PFSK-1 (cell line): ENCODE data around the gene VOPP1.

ENCODE experiments used
- FOXP2 ChIP-seq: optimal IDR thresholded peaks from 2 replicates; pipeline ENCODE3; 2011; ENCODE audit warnings: borderline replicate concordance, control low read depth, inconsistent platforms; ENCODE audit not compliant: insufficient read depth; ENCODE audit errors: extremely low read length, extremely low read depth
- POLR2AphosphoS5 ChIP-seq: IDR thresholded peaks from 2 replicates; pipeline ENCODE4 v1.6.1; 2012; ENCODE audit warnings: low read depth, mild to moderate bottlenecking, control low read depth, low read length, moderate library complexity
- SIN3A ChIP-seq: IDR thresholded peaks from 2 replicates; pipeline ENCODE4 v1.6.1; 2012; ENCODE audit warnings: mild to moderate bottlenecking, low read length, moderate library complexity, borderline replicate concordance; ENCODE audit not compliant: insufficient read depth
- TAF1 ChIP-seq: IDR thresholded peaks from 2 replicates; pipeline ENCODE4 v1.6.1; 2012; ENCODE audit warnings: low read length, control low read depth, borderline replicate concordance; ENCODE audit not compliant: insufficient read depth
- TF ChIP-seq, protein P1 (sequence below), 2 experiments: IDR thresholded peaks; 2 replicates each; pipeline versions ENCODE4 v1.6.1 to v1.8.0; 2011 to 2012; ENCODE audit warnings: low read depth in 2 of 2, low read length in 2 of 2, control low read depth in 1 of 2, inconsistent platforms in 1 of 2, mild to moderate bottlenecking in 1 of 2, moderate library complexity in 1 of 2; ENCODE audit not compliant: insufficient read depth in 1 of 2

The VOPP1 gene

DNA sequence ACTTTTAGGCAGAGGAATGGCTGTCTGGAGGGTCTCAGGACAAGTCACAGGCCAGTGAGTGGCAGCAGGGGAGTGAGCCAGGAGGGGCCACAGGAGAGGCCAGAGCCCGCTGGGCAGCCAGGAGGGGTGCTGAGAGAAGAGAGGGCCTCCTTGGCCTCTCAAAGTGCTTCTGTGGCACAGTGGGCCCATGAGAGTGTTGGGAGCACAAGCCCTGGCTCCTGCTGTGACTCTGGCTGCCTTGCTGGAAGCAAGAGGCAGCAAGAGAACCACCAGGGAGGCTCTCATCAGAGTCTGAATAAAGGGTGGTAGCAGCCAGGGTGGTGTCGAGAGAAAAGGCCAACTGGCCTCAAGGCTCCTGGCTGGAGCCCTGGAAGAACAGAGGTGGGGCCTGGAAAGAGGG is 91.1 kb downstream of the VOPP1 start:
- no peak for TF ChIP-seq SIN3A

DNA sequence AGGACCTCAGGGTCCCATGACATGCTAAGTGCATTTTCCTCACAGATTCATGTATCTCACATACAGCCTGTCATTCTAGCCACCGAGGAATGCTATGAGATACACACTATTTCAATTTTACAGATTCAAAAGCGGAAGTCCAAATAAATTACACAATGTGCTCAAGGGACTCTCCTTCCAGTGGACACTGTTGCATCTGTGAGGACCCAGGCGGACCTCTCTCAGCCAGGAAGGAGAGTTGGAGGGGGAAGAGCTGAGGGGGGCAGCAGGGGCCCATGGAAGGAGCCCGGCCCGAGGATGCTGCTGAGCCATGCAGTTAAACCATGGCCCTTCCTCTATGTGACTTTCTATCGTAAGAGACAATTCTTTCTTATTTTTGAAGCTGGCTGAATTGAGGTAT is 93.6 kb downstream of the VOPP1 start:
- TF ChIP-seq SIN3A (no peak), POLR2AphosphoS5 (no peak), TAF1 (no peak), FOXP2 (no peak)
- TF ChIP-seq, protein P1, sequence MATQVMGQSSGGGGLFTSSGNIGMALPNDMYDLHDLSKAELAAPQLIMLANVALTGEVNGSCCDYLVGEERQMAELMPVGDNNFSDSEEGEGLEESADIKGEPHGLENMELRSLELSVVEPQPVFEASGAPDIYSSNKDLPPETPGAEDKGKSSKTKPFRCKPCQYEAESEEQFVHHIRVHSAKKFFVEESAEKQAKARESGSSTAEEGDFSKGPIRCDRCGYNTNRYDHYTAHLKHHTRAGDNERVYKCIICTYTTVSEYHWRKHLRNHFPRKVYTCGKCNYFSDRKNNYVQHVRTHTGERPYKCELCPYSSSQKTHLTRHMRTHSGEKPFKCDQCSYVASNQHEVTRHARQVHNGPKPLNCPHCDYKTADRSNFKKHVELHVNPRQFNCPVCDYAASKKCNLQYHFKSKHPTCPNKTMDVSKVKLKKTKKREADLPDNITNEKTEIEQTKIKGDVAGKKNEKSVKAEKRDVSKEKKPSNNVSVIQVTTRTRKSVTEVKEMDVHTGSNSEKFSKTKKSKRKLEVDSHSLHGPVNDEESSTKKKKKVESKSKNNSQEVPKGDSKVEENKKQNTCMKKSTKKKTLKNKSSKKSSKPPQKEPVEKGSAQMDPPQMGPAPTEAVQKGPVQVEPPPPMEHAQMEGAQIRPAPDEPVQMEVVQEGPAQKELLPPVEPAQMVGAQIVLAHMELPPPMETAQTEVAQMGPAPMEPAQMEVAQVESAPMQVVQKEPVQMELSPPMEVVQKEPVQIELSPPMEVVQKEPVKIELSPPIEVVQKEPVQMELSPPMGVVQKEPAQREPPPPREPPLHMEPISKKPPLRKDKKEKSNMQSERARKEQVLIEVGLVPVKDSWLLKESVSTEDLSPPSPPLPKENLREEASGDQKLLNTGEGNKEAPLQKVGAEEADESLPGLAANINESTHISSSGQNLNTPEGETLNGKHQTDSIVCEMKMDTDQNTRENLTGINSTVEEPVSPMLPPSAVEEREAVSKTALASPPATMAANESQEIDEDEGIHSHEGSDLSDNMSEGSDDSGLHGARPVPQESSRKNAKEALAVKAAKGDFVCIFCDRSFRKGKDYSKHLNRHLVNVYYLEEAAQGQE (IDR thresholded peaks at IDR 0.05; ENCODE audit: insufficient read depth in 1 of 2, low read depth in 2 of 2, low read length in 2 of 2) = no peak

DNA sequence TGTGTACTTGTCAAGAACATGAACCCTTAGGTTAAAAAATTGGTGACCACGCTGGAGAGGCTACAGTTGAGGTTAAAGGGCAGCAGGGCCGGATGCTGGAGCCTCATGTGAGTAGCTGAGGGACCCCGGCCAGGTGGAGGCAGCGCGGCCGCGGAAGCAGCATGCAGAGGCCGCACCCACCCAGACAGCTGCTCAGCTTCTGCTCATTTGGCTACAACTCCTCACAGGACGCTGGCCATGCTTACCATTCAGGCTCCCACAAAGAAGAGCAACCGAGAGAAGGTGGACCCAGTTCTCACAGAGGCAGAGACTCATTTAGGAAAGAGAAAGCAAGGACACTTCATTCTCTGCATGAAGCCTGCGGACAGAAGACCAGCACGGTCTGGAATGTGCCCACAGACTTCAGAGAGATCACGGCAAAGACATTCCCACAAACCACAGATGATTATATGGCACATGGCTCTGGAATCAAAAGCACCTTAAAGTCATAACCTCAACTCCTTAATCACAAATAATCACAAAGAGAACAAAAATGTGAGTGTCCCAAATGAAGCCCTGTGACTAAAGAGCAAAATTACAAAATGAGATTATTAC is 94.4 kb downstream of the VOPP1 start:
- TF ChIP-seq FOXP2 = no peak
- TF ChIP-seq, protein P1 (IDR thresholded peaks at IDR 0.05; ENCODE audit: insufficient read depth in 1 of 2, low read depth in 2 of 2, low read length in 2 of 2) = no peak
- TF ChIP-seq SIN3A = no peak
- no peak for TF ChIP-seq TAF1
- no peak for TF ChIP-seq POLR2AphosphoS5

DNA sequence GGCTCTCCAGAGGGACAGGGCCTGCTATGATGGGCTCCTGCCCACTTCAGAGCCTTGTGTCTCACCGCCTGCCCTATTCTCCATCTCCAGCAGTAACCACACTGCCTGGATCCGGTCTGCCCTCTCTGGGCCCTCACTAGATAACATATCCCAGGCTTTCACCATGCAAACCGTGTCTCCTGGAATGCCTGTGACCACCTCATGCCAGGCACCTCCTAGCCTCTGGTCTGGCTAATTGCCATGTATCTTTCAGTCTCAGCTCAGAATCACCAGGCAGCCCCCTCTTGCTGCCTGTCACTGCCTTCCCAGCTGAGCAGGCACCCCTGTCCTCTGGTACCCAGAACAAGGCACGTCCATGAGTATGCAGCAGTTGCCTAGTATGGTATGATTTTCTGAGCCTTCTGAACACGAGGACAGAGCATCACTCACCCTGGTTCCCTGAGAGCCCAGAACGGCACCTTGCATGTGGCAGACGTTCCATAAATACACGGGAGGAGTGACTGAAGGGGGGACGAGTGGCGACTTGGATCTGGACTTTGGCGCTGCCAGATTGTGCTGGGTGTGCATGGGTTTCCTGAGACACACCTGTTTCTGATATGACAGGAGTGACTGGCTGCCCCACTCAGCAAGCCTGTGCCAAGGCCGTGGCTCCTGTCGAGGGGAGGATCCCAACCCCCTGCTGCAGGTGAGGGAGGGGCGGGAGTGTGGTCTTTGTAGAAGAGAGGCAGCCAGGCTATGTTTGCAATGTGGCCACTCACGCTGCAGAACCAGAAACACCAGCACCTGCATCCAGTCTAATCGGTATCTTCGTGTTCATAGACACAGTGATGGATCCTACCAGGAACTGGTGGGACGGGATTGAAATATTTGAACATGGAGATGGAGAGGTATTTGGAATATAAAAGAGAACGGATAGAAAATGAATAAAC is 95.2 kb downstream of the VOPP1 start:
- TF ChIP-seq TAF1 (no peak), FOXP2 (no peak), POLR2AphosphoS5 (no peak), SIN3A (no peak)
- TF ChIP-seq, protein P1 (IDR thresholded peaks at IDR 0.05; ENCODE audit: insufficient read depth in 1 of 2, low read depth in 2 of 2, low read length in 2 of 2) = no peak

DNA sequence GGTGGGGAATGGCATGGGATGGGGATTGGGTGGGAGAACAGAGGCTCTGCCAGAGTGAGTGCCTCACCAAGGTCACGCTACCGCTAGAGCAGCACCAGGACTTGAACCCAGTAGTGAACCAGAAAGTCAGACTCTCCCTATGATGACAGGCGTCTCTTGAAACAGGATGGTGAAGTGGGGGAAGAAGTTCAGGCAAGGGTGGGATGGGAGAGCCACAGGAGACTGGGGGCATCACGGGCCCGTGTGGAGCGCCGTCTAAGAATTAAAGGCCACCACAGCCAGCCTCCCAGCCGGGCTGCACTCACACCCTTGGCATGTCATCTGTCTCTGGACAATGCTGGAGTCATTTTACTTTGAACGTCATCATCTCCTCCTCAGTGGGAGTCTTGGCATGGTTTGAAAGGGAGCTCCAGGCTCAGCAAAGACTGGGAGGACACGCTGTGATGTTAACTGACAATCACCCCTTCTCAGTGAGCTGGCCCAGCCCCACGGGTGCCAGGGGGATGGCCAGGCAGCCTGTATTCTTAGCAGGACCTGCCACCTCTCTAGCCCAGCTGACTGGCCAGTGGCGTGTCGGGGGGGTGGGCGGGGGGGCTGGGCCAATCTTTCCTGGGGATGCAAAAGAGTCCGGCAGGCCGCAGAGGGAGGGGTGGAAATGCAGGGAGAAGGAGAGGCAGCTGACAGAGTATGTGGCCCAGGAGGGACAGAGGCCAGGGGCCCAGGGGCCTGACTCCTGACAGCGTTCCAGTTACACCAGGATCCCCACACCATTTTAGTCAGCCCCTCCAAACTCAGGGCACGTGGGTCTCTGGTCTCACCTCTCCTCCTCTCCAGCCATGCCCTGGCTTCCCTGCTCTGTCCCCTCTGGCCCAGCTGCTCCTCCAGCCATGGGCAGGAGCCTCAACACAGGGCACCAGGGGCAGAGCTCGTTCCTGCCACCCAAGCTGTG is 96.2 kb downstream of the VOPP1 start:
- no peak for TF ChIP-seq FOXP2
- TF ChIP-seq POLR2AphosphoS5 = no peak
- TF ChIP-seq, protein P1 (IDR thresholded peaks at IDR 0.05; ENCODE audit: insufficient read depth in 1 of 2, low read depth in 2 of 2, low read length in 2 of 2) = no peak
- no peak for TF ChIP-seq TAF1
- no peak for TF ChIP-seq SIN3A
